GM12878 (cell line): ENCODE measurements around the gene OR52K2. TPM values are rescaled to one million over a fixed set of nuclear protein-coding genes. Genes with fewer than 3 reads are reported as not detected.

Experiments used
- ATAC-seq: fragments of 200-7000 bp; cut with Tn5 transposase; 3 replicates; pipeline ENCODE4 v1.9.1; 2020; ENCODE audit warnings: mild to moderate bottlenecking, moderate library complexity
- BruUV-seq: library from RNA; stranded (reverse); fragments of 400-500 nt; replicated peaks from 2 replicates; lab custom pipeline; 2021; lab: Mats Ljungman, UMichigan
- CTCF ChIA-PET: fragments of 300-600 bp; sonication (Branson Sonifier 250); formaldehyde crosslinking; extraction: SDS; loops from one replicate; lab custom pipeline; 2021; ENCODE audit warnings: inconsistent platforms; lab: Yijun Ruan, JAX
- POLR2A ChIA-PET: fragments of 350-600 bp; formaldehyde crosslinking; extraction: SDS; loops from one replicate; lab custom pipeline; 2021; ENCODE audit warnings: inconsistent platforms; lab: Charles Lee
- RAD21 ChIA-PET: fragments of 300-600 bp; sonication (Branson Sonifier 250); formaldehyde crosslinking; loops from one replicate; lab custom pipeline; 2023; ENCODE audit warnings: antibody characterized with exemption; ENCODE audit not compliant: unreplicated experiment; lab: Charles Lee
- SMC1A ChIA-PET: fragments of 300-600 bp; sonication (Branson Sonifier 250); formaldehyde crosslinking; loops from one replicate; lab custom pipeline; 2023; ENCODE audit not compliant: unreplicated experiment, uncharacterized antibody; lab: Charles Lee
- DNase-seq: peaks from one replicate; pipeline ENCODE4 v3.0.0-alpha.2; 2011; ENCODE audit warnings: low read depth, low spot score
- FAIRE-seq: peaks from 3 replicates; lab custom pipeline; 2011; peaks lifted over from hg19 to GRCh38; lab: Jason Lieb, UNC
- H2AFZ ChIP-seq: 2 replicates; pipeline ENCODE4 v1.6.0; 2011; ENCODE audit warnings: low read depth, low read length, control low read depth; ENCODE audit not compliant: control insufficient read depth
- H3K27ac ChIP-seq: 2 replicates; pipeline ENCODE4 v1.5.1; 2011; ENCODE audit warnings: control low read depth; ENCODE audit not compliant: control insufficient read depth, insufficient read depth
- H3K27me3 ChIP-seq, 2 experiments: replicated peaks in 1 of 2; 2 replicates each; pipeline versions ENCODE4 v1.6.0 to v1.6.1; 2011; ENCODE audit warnings: low read length in 1 of 2; ENCODE audit not compliant: control insufficient read depth in 2 of 2, insufficient read depth in 2 of 2
- H3K36me3 ChIP-seq, 2 experiments: 2 replicates each; pipeline ENCODE4 v1.5.1; 2011; ENCODE audit warnings: low read length in 1 of 2; ENCODE audit not compliant: control insufficient read depth in 2 of 2, insufficient read depth in 2 of 2
- H3K4me1 ChIP-seq: 2 replicates; pipeline ENCODE4 v1.6.1; 2011; ENCODE audit warnings: mild to moderate bottlenecking, low read length, moderate library complexity, mixed read lengths; ENCODE audit not compliant: control insufficient read depth, insufficient read depth
- H3K4me2 ChIP-seq: 2 replicates; pipeline ENCODE4 v1.6.0; 2011; ENCODE audit warnings: control low read depth; ENCODE audit not compliant: control insufficient read depth, insufficient read depth
- H3K4me3 ChIP-seq: fragments of 200-600 bp; sonication (generic); 2 replicates; pipeline ENCODE4 v1.5.1; 2016
- H3K79me2 ChIP-seq: 2 replicates; pipeline ENCODE4 v1.6.0; 2011; ENCODE audit warnings: low read length; ENCODE audit not compliant: control insufficient read depth, insufficient read depth
- H3K9ac ChIP-seq: 2 replicates; pipeline ENCODE4 v1.8.0; 2011; ENCODE audit warnings: low read length, control low read depth, mixed read lengths; ENCODE audit not compliant: control insufficient read depth, insufficient read depth
- H3K9me3 ChIP-seq: replicated peaks from 3 replicates; pipeline ENCODE4 v1.5.1; 2011; ENCODE audit warnings: mild to moderate bottlenecking, low read length; ENCODE audit not compliant: control insufficient read depth, insufficient read depth
- H4K20me1 ChIP-seq: 2 replicates; pipeline ENCODE4 v1.6.0; 2011; ENCODE audit not compliant: control insufficient read depth, insufficient read depth
- BHLHE40 ChIP-seq, 2 experiments: fragments of 450-650 bp in 1 of 2; IDR thresholded peaks; 2 replicates each; pipeline ENCODE4 v1.6.1; 2011 to 2017; ENCODE audit warnings: low read depth in 2 of 2, borderline replicate concordance in 1 of 2, improper control_type of control experiment in 1 of 2, low read length in 1 of 2, mild to moderate bottlenecking in 1 of 2
- CBX3 ChIP-seq: fragments of 200-600 bp; sonication (generic); IDR thresholded peaks from 2 replicates; pipeline ENCODE4 v1.6.1; 2016; ENCODE audit warnings: low read depth, borderline replicate concordance
- IKZF1 ChIP-seq: fragments of 450-650 bp; conservative IDR thresholded peaks from 2 replicates; pipeline ENCODE4 v1.6.1; 2017; ENCODE audit warnings: antibody characterized with exemption, mild to moderate bottlenecking
- KDM1A ChIP-seq: fragments of 200-600 bp; sonication (generic); IDR thresholded peaks from 2 replicates; pipeline ENCODE4 v1.6.1; 2016; ENCODE audit warnings: borderline replicate concordance
- KLF5 ChIP-seq: fragments of 450-650 bp; IDR thresholded peaks from 2 replicates; pipeline ENCODE4 v1.6.1; 2014; ENCODE audit warnings: mild to moderate bottlenecking; ENCODE audit not compliant: partially characterized antibody
- LARP7 ChIP-seq: fragments of 450-650 bp; IDR thresholded peaks from 2 replicates; pipeline ENCODE4 v1.6.1; 2017; ENCODE audit warnings: mild to moderate bottlenecking
- MTA2 ChIP-seq: fragments of 450-650 bp; IDR thresholded peaks from 2 replicates; pipeline ENCODE4 v1.6.1; 2016; ENCODE audit warnings: low read depth, mild to moderate bottlenecking, moderate library complexity
- PAX5 ChIP-seq: IDR thresholded peaks from 2 replicates; pipeline ENCODE4 v1.6.1; 2011; ENCODE audit warnings: low read depth, low read length, borderline replicate concordance
- RB1 ChIP-seq: fragments of 450-650 bp; formaldehyde crosslinking; IDR thresholded peaks from 2 replicates; pipeline ENCODE4 v1.6.1; 2017; ENCODE audit warnings: mild to moderate bottlenecking, borderline replicate concordance
- RFX5 ChIP-seq: IDR thresholded peaks from 2 replicates; pipeline ENCODE4 v1.6.1; 2011; ENCODE audit warnings: low read depth, low read length, improper control_type of control experiment
- SMAD5 ChIP-seq: IDR thresholded peaks from 2 replicates; pipeline ENCODE4 v1.6.1; 2016; ENCODE audit warnings: antibody characterized with exemption, low read depth
- TAF1 ChIP-seq: IDR thresholded peaks from 2 replicates; pipeline ENCODE4 v1.6.1; 2011; ENCODE audit warnings: mild to moderate bottlenecking, low read depth, low read length, borderline replicate concordance
- ZNF384 ChIP-seq: IDR thresholded peaks from 2 replicates; pipeline ENCODE4 v1.6.1; 2012; ENCODE audit warnings: low read depth, mild to moderate bottlenecking, low read length, improper control_type of control experiment, borderline replicate concordance
- WGBS: methylation state at CpG from one replicate; pipeline ENCODE4 v1.1.6; 2016; ENCODE audit warnings: low lambda C conversion rate; ENCODE audit not compliant: insufficient replicate concordance, insufficient coverage; ENCODE audit errors: missing lambda C conversion rate; 5-methylcytosine and 5-hydroxymethylcytosine counted together
- in situ Hi-C: fragments of 300-500 bp; cut with MboI; formaldehyde crosslinking; loops from 9 replicates; pipeline ENCODE4 v1.14.3; 2018; ENCODE audit warnings: mixed read lengths
- intact Hi-C: fragments of 100-400 bp; cut with micrococcal nuclease; formaldehyde crosslinking; loops from one replicate; pipeline ENCODE4 v1.14.2; 2022; ENCODE audit not compliant: unreplicated experiment
- polyA plus RNA-seq, 11 experiments: library from polyadenylated mRNA; depleted of rRNA in 4 of 11; unstranded in 6 of 11; stranded (reverse) in 5 of 11; fragments of >200 nt; fragmentation: Nextera tagmentation in 4 of 11; fragmentation: Illumina TruSeq in 1 of 11; extraction: Ambion mirVana in 4 of 11; extraction: Trizol in 1 of 11; gene quantifications; 1 replicate in 1 of 11; 2 replicates in 10 of 11; pipeline versions ENCODE4 v1.2.1 to v1.2.3, GENCODE V29; 2011 to 2016; ENCODE audit warnings: inconsistent platforms in 2 of 11, missing spikeins in 2 of 11, low read depth in 1 of 11
- total RNA-seq, 4 experiments: library from RNA; depleted of rRNA in 3 of 4; stranded (reverse); fragments of >200 nt in 3 of 4; fragmentation: Illumina TruSeq in 1 of 4; extraction: Trizol in 1 of 4; gene quantifications; 2 replicates each; pipeline versions ENCODE4 v1.2.1 to v1.2.3, GENCODE V29; 2013 to 2021
- TF ChIP-seq, protein P1 (sequence below): fragments of 450-650 bp; IDR thresholded peaks from 2 replicates; pipeline ENCODE4 v1.6.1; 2014; ENCODE audit warnings: mild to moderate bottlenecking

OR52K2 gene
- total and polyA plus RNA-seq, 10 of the 15 experiments (the other 5 are each of a cell fraction or from before 2014, with no cell fraction given), result not detected

DNA sequence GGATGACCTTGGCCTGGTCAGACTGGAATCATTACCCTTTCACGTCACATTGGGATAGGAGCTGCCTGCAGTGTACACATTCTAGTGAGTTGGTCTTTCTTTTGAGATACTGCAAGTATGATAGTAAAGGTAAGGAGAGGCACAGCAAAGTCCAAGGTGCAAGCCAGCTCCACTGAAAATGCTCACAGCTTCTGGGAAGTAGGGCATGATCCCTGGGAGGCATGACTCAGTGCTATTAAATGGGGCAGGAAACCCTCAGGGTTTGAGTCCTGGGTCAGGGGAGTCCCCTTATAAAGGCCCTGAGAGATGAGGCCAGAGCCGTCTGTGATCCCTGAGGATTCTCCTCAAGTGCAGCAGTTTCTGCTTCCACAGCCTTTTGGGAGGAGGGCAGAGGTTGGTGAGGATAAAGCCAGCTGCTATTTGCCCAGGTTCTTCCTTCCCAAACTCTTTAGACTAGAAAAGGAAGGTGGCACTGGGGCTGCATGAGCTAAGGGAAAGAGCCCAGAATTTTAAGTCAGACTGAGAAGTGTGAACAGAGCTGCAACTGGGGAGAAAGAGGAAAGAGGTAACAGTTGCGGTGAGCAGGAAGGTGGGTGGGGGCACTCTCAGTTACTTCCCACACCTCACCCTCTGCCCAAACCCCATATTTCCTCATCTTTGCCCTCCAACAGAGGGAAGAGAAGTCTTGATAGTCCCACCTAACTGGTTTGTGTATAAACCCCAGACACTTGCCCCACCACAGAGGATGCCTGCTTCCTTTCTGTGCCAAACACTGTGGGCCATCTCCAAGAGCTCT is 18.9 kb downstream of the OR52K2 start:
- DNase-seq, result no peak
- Histone ChIP-seq H3K4me3 (no peak overlapping the region), H3K27me3 (no peaks in the 10 kb centered on the region), H3K9ac (no peak overlapping the region), H3K4me2 (no peak overlapping the region), H3K9me3 (peaks cover 7% of the 10 kb centered on the region; the same call in 2 of the 3 replicates), H3K79me2 (no peaks in the 10 kb centered on the region), H3K27ac (no peak overlapping the region), H4K20me1 (no peaks in the 10 kb centered on the region), H3K36me3 (no peaks in the 10 kb centered on the region), H2AFZ (no peak overlapping the region), H3K4me1 (no peaks in the 10 kb centered on the region; the same call in 1 of the 2 replicates)
- POLR2A ChIA-PET, result no interaction called here
- no peak for TF ChIP-seq LARP7
- TF ChIP-seq RB1, result no peak
- TF ChIP-seq PAX5, result 0 out of 2 replicates have a peak, but pooled peaks have one; percentile 19
- TF ChIP-seq KDM1A, result no peak
- peak; percentile 39; the same call in 1 of the 2 replicates for TF ChIP-seq IKZF1
- CTCF ChIA-PET, result interaction anchor here (1.2 to 1.8 kb wide), 2 partner anchors 25 to 281 kb away, joined by 3 to 5 read pairs; no protein-coding TSS in a partner anchor
- ATAC-seq, result no peak
- in situ Hi-C loops (no loop called here), intact Hi-C loops (no loop called here)
- SMC1A ChIA-PET, result no interaction called here
- 0% methylated on average over 3 of the region's 3 CpGs for WGBS
- no TSS peak for BruUV-seq
- no peak for FAIRE-seq
- RAD21 ChIA-PET, result interaction anchor here (1.1 kb wide), 1 partner anchor 24 kb away, joined by 3 read pairs; no protein-coding TSS in a partner anchor

DNA sequence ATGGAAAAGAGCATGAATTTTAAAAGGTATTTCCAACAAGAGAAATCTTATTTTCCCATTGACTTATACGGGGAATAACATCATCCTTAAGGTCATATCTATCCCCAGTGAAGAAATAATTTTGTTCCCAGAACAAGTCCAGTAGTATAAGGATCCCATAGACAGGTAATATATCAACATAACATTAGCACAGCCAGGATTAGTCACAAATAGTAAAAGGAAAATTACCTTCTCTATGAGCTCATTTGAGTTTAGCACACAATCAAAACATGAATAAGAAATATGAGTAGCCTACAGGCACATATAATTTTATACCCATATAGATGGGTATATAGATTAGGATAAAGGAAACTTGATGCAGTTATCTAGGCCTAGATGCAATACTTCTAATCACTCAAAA is 30.5 kb downstream of the OR52K2 start:
- 0% methylated on average over 1 of the region's 1 CpG for WGBS
- Histone ChIP-seq H3K4me2 (no peak overlapping the region), H3K4me3 (no peak overlapping the region), H3K36me3 (no peaks in the 10 kb centered on the region), H3K27me3 (no peaks in the 10 kb centered on the region; a peak in 1 of 4 replicates), H3K4me1 (no peaks in the 10 kb centered on the region), H3K79me2 (no peaks in the 10 kb centered on the region), H4K20me1 (no peaks in the 10 kb centered on the region), H3K9me3 (no peaks in the 10 kb centered on the region), H3K27ac (no peak overlapping the region), H2AFZ (no peak overlapping the region), H3K9ac (no peak overlapping the region)
- POLR2A ChIA-PET, result no interaction called here
- DNase-seq (no peak), FAIRE-seq (no peak), ATAC-seq (no peak)
- no TSS peak for BruUV-seq
- SMC1A ChIA-PET, result no interaction called here
- RAD21 ChIA-PET, result no interaction called here
- intact Hi-C loops, result no loop called here
- CTCF ChIA-PET, result interaction anchor here (0.7 to 2.4 kb wide), 3 partner anchors 13 to 292 kb away, joined by 3 to 10 read pairs (median 3); no protein-coding TSS in a partner anchor
- in situ Hi-C loops, result no loop called here
- TF ChIP-seq MTA2, result no peak
- no peak for TF ChIP-seq KLF5
- TF ChIP-seq CBX3, result no peak
- TF ChIP-seq ZNF384, result no peak
- TF ChIP-seq TAF1, result no peak
- TF ChIP-seq RFX5, result no peak
- TF ChIP-seq, protein P1, sequence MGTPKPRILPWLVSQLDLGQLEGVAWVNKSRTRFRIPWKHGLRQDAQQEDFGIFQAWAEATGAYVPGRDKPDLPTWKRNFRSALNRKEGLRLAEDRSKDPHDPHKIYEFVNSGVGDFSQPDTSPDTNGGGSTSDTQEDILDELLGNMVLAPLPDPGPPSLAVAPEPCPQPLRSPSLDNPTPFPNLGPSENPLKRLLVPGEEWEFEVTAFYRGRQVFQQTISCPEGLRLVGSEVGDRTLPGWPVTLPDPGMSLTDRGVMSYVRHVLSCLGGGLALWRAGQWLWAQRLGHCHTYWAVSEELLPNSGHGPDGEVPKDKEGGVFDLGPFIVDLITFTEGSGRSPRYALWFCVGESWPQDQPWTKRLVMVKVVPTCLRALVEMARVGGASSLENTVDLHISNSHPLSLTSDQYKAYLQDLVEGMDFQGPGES, result no peak
- TF ChIP-seq SMAD5, result no peak
- no peak for TF ChIP-seq BHLHE40 (IDR thresholded peaks at IDR 0.05; ENCODE audit: borderline replicate concordance in 1 of 2, low read depth in 2 of 2, low read length in 1 of 2)
